Measurements from ENCODE around the gene B3GNT4. TPM values are rescaled to one million over a fixed set of nuclear protein-coding genes. Genes with fewer than 3 reads are reported as not detected.

The B3GNT4 gene
- total RNA-seq, 4 donors from 2014 or later: not detected

DNA sequence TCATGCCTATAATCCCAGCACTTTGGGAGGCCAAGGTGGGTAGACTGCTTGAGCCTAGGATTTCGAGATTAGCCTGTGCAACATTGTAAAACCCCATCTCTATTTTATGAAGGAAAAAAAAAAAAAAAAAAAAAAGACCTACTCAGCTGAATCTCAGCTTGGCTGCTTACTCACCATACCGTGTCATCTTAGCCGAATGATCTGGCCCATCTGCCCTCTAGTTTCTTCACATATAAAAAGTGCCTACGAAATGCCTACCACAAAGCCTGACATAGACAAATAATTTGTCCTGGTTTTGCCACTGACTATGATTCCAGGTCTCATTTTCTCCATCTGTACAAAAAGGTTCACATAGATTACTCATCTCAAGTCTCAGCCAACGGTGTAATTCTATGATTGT, 12.3 kb downstream of the B3GNT4 start:
- TF ChIP-seq POLR2A (IDR thresholded peaks at IDR 0.05; ENCODE audit: low read depth) (no peak), POLR2AphosphoS5 (IDR thresholded peaks at IDR 0.05) (no peak), EP300 (IDR thresholded peaks at IDR 0.05) (no peak)
- TF ChIP-seq, protein P1, sequence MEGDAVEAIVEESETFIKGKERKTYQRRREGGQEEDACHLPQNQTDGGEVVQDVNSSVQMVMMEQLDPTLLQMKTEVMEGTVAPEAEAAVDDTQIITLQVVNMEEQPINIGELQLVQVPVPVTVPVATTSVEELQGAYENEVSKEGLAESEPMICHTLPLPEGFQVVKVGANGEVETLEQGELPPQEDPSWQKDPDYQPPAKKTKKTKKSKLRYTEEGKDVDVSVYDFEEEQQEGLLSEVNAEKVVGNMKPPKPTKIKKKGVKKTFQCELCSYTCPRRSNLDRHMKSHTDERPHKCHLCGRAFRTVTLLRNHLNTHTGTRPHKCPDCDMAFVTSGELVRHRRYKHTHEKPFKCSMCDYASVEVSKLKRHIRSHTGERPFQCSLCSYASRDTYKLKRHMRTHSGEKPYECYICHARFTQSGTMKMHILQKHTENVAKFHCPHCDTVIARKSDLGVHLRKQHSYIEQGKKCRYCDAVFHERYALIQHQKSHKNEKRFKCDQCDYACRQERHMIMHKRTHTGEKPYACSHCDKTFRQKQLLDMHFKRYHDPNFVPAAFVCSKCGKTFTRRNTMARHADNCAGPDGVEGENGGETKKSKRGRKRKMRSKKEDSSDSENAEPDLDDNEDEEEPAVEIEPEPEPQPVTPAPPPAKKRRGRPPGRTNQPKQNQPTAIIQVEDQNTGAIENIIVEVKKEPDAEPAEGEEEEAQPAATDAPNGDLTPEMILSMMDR (IDR thresholded peaks at IDR 0.05): no peak
- H3K27ac ChIP-seq (replicated peaks in 1 of 4): no peak overlapping the region
- no peaks in the 10 kb centered on the region for H3K4me1 ChIP-seq
- H3K9me3 ChIP-seq: no peaks in the 10 kb centered on the region
- peaks cover 70 to 99% (median 90%) of the 10 kb centered on the region in 4 donors for H3K36me3 ChIP-seq
- H3K27me3 ChIP-seq: no peaks in the 10 kb centered on the region
- intact Hi-C loops (cut with DNase I): no loop called here
- no peak for DNase-seq (ENCODE audit: extremely low spot score)
- WGBS: 63% methylated on average over 5 of the region's 5 CpGs
- H3K4me3 ChIP-seq: no peak overlapping the region

DNA sequence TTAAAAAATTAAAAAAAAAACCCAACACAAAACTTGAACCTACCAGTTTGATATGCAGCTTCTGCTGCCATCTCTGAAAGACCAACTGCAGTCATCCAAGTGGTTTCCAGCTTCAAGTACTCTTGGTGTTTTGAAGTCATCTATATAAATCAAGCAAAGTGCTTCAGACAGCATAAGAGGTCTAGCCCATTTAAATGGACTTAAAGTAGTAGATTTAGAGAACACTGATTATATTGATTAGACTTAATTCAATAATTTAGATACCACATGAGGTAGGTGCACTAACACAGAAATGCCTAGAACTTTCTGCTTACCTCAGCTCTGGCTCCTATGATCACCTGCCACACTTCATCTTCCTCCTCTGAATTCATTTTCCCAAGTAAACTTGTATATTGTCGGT, 12.9 kb downstream of the B3GNT4 start:
- Histone ChIP-seq H3K9me3 (no peaks in the 10 kb centered on the region), H3K4me3 (no peak overlapping the region), H3K4me1 (no peaks in the 10 kb centered on the region), H3K27ac (replicated peaks in 1 of 4) (no peak overlapping the region), H3K36me3 (peaks cover 65 to 99% (median 91%) of the 10 kb centered on the region in 4 donors), H3K27me3 (no peaks in the 10 kb centered on the region)
- intact Hi-C loops (cut with DNase I): no loop called here
- WGBS: 92% methylated on average over 1 of the region's 1 CpG
- DNase-seq (ENCODE audit: extremely low spot score): no peak
- no peak for TF ChIP-seq EP300 (IDR thresholded peaks at IDR 0.05)
- no peak for TF ChIP-seq POLR2AphosphoS5 (IDR thresholded peaks at IDR 0.05)
- TF ChIP-seq, protein P1 (IDR thresholded peaks at IDR 0.05): no peak
- TF ChIP-seq POLR2A (IDR thresholded peaks at IDR 0.05; ENCODE audit: low read depth): no peak

DNA sequence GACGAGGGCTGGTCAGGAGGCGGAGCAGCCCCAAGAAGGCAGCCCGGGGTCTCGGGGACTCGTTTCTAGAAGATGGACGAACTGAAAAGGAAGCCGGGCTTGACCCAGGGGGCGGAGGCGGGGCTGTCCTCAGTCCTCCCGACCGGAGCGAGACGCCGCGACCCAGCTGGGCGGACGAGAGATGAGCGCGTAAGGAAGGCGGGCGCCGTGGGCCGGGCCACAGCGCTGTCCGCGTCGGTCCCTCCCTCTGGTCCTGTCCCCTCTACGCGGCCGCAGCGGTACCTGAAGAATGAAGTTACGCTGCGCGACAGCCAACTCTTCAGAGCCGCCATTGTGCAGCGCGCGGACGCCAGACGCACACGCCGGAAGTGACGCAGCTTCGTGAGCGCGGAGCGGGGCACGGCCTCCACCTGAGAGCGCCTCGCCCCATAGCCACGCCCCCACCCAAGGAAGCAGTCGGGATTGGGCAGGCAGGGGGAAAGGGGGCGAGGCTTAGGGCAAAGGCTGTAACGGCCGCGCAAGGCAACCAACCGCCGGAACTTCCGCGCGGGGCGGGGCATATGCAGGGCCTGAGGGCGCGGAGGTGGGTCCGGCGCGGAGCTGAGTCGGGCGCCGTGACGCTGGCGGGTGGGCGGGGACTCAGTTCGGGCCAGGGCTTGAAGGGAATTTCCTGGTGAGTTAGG, 22.3 kb downstream of the B3GNT4 start, which contains the start of gene DIABLO:
Gene DIABLO (minus strand): TSS at position 370 of the 683 bp plus-strand sequence. CDS start 38 bp downstream, at position 332.
- TF ChIP-seq, protein P1 (IDR thresholded peaks at IDR 0.05): no peak
- TF ChIP-seq POLR2AphosphoS5 (IDR thresholded peaks at IDR 0.05): peak; percentile 100
- peak; percentile 93 for TF ChIP-seq POLR2A (IDR thresholded peaks at IDR 0.05; ENCODE audit: low read depth)
- TF ChIP-seq EP300 (IDR thresholded peaks at IDR 0.05): no peak
- Histone ChIP-seq H3K27me3 (no peaks in the 10 kb centered on the region), H3K9me3 (no peaks in the 10 kb centered on the region), H3K4me1 (peaks cover 28 to 36% (median 36%) of the 10 kb centered on the region in 4 donors), H3K27ac (replicated peaks in 1 of 4) (peak within 1 kb of the TSS; percentile 93 to 97 (median 96)), H3K4me3 (peak within 1 kb of the TSS; percentile 70 to 97 (median 92)), H3K36me3 (peaks cover 0 to 59% (median 43%) of the 10 kb centered on the region in 4 donors)
- intact Hi-C loops (cut with DNase I): loop anchor here (5.0 kb wide), 1 partner anchor 41 kb away; the partner anchor contains the start of gene VPS33A
- 2% methylated on average over 24 of the region's 74 CpGs for WGBS
- peak; percentile 100 for DNase-seq (ENCODE audit: extremely low spot score)

DNA sequence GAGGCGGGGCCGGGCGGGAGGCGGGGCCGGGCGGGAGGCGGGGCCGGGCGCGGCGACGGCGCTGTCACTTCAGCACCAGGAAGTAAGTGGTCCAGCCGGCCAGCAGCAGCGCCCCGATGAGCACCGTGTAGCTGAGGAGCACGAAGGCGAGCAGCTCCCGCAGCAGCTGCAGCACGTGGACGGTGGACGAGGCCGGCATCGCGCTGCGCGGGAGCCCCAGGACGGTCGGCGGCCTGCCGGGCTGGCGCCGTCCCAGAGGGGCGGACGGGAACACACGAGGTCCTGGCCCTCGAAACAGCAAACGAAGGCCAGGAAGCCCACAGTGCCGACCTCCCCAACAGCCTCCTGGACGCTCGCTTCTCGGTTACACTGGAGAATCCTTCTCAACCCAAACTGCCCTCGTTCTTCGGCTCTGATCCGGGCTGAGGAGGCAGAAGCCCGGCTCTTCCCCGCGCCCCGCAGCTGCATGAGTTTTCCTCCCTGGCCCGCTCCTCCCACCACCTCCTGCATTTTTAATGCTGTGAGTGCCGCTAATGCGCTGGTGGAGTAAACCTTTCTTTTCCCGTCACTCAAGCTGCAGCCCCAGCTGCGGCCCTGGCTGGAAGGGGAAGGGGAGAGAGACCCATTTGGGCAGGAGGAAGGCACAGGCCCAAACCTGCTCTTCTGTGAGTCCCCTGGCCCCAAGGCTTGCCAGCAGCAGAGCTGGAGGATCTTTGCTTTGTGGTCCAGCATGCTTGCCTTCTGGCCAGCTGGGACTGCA, 23.0 kb downstream of the B3GNT4 start:
- Histone ChIP-seq H3K36me3 (peaks cover 5 to 59% (median 43%) of the 10 kb centered on the region in 4 donors), H3K4me3 (peak overlapping the region; percentile 70 to 97 (median 92)), H3K27me3 (no peaks in the 10 kb centered on the region), H3K9me3 (no peaks in the 10 kb centered on the region), H3K27ac (replicated peaks in 1 of 4) (peak overlapping the region; percentile 34 to 97 (median 67)), H3K4me1 (peaks cover 28 to 36% (median 36%) of the 10 kb centered on the region in 4 donors)
- TF ChIP-seq, protein P1 (IDR thresholded peaks at IDR 0.05): no peak
- TF ChIP-seq POLR2AphosphoS5 (IDR thresholded peaks at IDR 0.05) (no peak), POLR2A (IDR thresholded peaks at IDR 0.05; ENCODE audit: low read depth) (no peak), EP300 (IDR thresholded peaks at IDR 0.05) (no peak)
- intact Hi-C loops (cut with DNase I): loop anchor here (5.0 kb wide), 1 partner anchor 41 kb away; the partner anchor contains the start of gene VPS33A
- 33% methylated on average over 11 of the region's 55 CpGs for WGBS
- no peak for DNase-seq (ENCODE audit: extremely low spot score)

All from esophagus muscularis mucosa (tissue), 4 donors.